ENCODE measurements around the gene ITGB3.

The ITGB3 gene

GRCh38 chr17:47304186-47304585, 50.6 kb downstream of the ITGB3 start:
- DNase-seq: no peak

GRCh38 chr17:47305302-47305923, 51.8 kb downstream of the ITGB3 start:
- no peak for DNase-seq

GRCh38 chr17:47310186-47310733, 56.6 kb downstream of the ITGB3 start:
- no peak for DNase-seq

GRCh38 chr17:47311420-47311819, 57.8 kb downstream of the ITGB3 start:
- DNase-seq: no peak

GRCh38 chr17:47315451-47316266, 62.0 kb downstream of the ITGB3 start:
- DNase-seq: peak; percentile 79

- peak; percentile 66 for DNase-seq
Observed at GRCh38 chr17:47316311-47316710, 62.7 kb downstream of the ITGB3 start.

- no peak for DNase-seq
Observed at GRCh38 chr17:47317119-47317518, 63.5 kb downstream of the ITGB3 start.

- no peak for DNase-seq
Observed at GRCh38 chr17:47318197-47318918, 64.7 kb downstream of the ITGB3 start.

- no peak for DNase-seq
Observed at GRCh38 chr17:47320879-47321502, 67.4 kb downstream of the ITGB3 start.

- DNase-seq: peak; percentile 57
Observed at GRCh38 chr17:47323382-47324223, 70.0 kb downstream of the ITGB3 start, which contains the start of gene EFCAB13. Gene EFCAB13 (plus strand): TSS chr17:47323955. CDS start chr17:47328354, 4,399 bp downstream.

- DNase-seq: peak; percentile 70
Observed at GRCh38 chr17:47324224-47325020, 70.8 kb downstream of the ITGB3 start.

- DNase-seq: no peak
Observed at GRCh38 chr17:47325176-47325575, 71.5 kb downstream of the ITGB3 start.

- no peak for DNase-seq
Observed at GRCh38 chr17:47330548-47330947, 76.9 kb downstream of the ITGB3 start.

GRCh38 chr17:47332287-47332686, 78.7 kb downstream of the ITGB3 start:
- DNase-seq: no peak

GRCh38 chr17:47335101-47335936, 81.7 kb downstream of the ITGB3 start:
- no peak for DNase-seq

GRCh38 chr17:47338026-47338425, 84.4 kb downstream of the ITGB3 start:
- no peak for DNase-seq

- peak; percentile 13 for DNase-seq
Observed at GRCh38 chr17:47352848-47353247, 99.2 kb downstream of the ITGB3 start.

- DNase-seq: no peak
Observed at GRCh38 chr17:47358652-47359051, 105.0 kb downstream of the ITGB3 start.
